GM10248 (cell line): ENCODE measurements around the gene RIOX2.

Experiments
- CTCF ChIA-PET: fragments of 300-600 bp; sonication (Branson Sonifier 250); formaldehyde crosslinking; extraction: SDS; loops from one replicate; lab custom pipeline; 2021; ENCODE audit warnings: antibody characterized with exemption; lab: Yijun Ruan, JAX
- POLR2A ChIA-PET: fragments of 350-650 bp; sonication (Branson Sonifier 250); formaldehyde crosslinking; extraction: SDS; loops from one replicate; lab custom pipeline; 2020; ENCODE audit warnings: antibody characterized with exemption; lab: Yijun Ruan, JAX
- DNase-seq: peaks from one replicate; pipeline ENCODE4 v3.0.0; 2012; ENCODE audit errors: extremely low spot score
- CTCF ChIP-seq: IDR thresholded peaks from 2 replicates; pipeline ENCODE4 v1.5.1; 2012; ENCODE audit warnings: mild to moderate bottlenecking, low read depth; ENCODE audit errors: extremely low read depth, missing control alignments, control extremely low read depth

Gene RIOX2

GRCh38 chr3:97993526-97993925, 21.3 kb upstream of the RIOX2 start:
- no peak for TF ChIP-seq CTCF
- CTCF ChIA-PET, result interaction anchor here (1.2 kb wide), 1 partner anchor 8 kb away, joined by 3 read pairs; no protein-coding TSS in a partner anchor
- DNase-seq, result no peak
- POLR2A ChIA-PET, result no interaction called here

GRCh38 chr3:97992547-97993173, 20.4 kb upstream of the RIOX2 start:
- no peak for DNase-seq
- ChIA-PET CTCF (interaction anchor here (1.0 to 1.4 kb wide), 3 partner anchors 8 to 30 kb away, joined by 3 to 4 read pairs (median 4); no protein-coding TSS in a partner anchor), POLR2A (no interaction called here)
- no peak for TF ChIP-seq CTCF

- DNase-seq, result no peak
- POLR2A ChIA-PET, result no interaction called here
- no peak for TF ChIP-seq CTCF
- CTCF ChIA-PET, result interaction anchor here (1.3 kb wide), 1 partner anchor 17 kb away, joined by 5 read pairs; no protein-coding TSS in a partner anchor
Observed at GRCh38 chr3:97991293-97991682, 19.1 kb upstream of the RIOX2 start.

GRCh38 chr3:97990624-97991292, 18.5 kb upstream of the RIOX2 start:
- ChIA-PET POLR2A (no interaction called here), CTCF (interaction anchor here (1.3 kb wide), 1 partner anchor 17 kb away, joined by 5 read pairs; no protein-coding TSS in a partner anchor)
- TF ChIP-seq CTCF, result no peak
- no peak for DNase-seq

GRCh38 chr3:97988784-97989568, 16.7 kb upstream of the RIOX2 start:
- DNase-seq, result no peak
- ChIA-PET POLR2A (no interaction called here), CTCF (interaction anchor here (0.7 kb wide), 1 partner anchor 20 kb away, joined by 3 read pairs; no protein-coding TSS in a partner anchor)
- no peak for TF ChIP-seq CTCF

- CTCF ChIA-PET, result interaction anchor here (0.8 to 1.2 kb wide), 3 partner anchors 8 to 26 kb away, joined by 3 to 4 read pairs (median 3); no protein-coding TSS in a partner anchor
- POLR2A ChIA-PET, result no interaction called here
Observed at GRCh38 chr3:97987306-97987705, 15.1 kb upstream of the RIOX2 start.

More at GRCh38 chr3:97987306-97987705, 15.1 kb upstream of the RIOX2 start:
- DNase-seq, result no peak
- TF ChIP-seq CTCF, result no peak
